GM19324 (cell line): ENCODE measurements around the gene MAPK4.
A peak's percentile ranks its signal among the peaks of the same experiment; 100 is the strongest.
"Not testable (repeated sequence)": the region's sequence is repeated elsewhere in the genome, so short reads cannot be mapped to it uniquely, and the experiment has no call there.

ENCODE experiments used
- ATAC-seq: cut with Tn5 transposase; IDR thresholded peaks from one replicate; pipeline ENCODE4 v1.9.1; 2021; ENCODE audit warnings: mild to moderate bottlenecking, moderate library complexity; ENCODE audit not compliant: unreplicated experiment, low FRiP score

Gene MAPK4

GRCh38 chr18:50675043-50675442 is 115.2 kb downstream of the MAPK4 start:
- ATAC-seq: no peak

- no peak for ATAC-seq
Observed at GRCh38 chr18:50678651-50679050, 118.8 kb downstream of the MAPK4 start.

GRCh38 chr18:50679056-50679455 is 119.2 kb downstream of the MAPK4 start:
- ATAC-seq: no peak

GRCh38 chr18:50679656-50680055 is 119.8 kb downstream of the MAPK4 start:
- ATAC-seq: no peak

- no peak for ATAC-seq
Observed at GRCh38 chr18:50680966-50681365, 121.1 kb downstream of the MAPK4 start.

- no peak for ATAC-seq
Observed at GRCh38 chr18:50682852-50683251, 123.0 kb downstream of the MAPK4 start.

GRCh38 chr18:50686409-50686808 is 126.5 kb downstream of the MAPK4 start:
- ATAC-seq: no peak

GRCh38 chr18:50687491-50687890 is 127.6 kb downstream of the MAPK4 start:
- no peak for ATAC-seq

GRCh38 chr18:50689578-50689977 is 129.7 kb downstream of the MAPK4 start:
- ATAC-seq: no peak

- no peak for ATAC-seq
Observed at GRCh38 chr18:50694147-50694546, 134.3 kb downstream of the MAPK4 start.

GRCh38 chr18:50695431-50696176 is 135.7 kb downstream of the MAPK4 start:
- ATAC-seq: no peak

- ATAC-seq: no peak
Observed at GRCh38 chr18:50696436-50696835, 136.5 kb downstream of the MAPK4 start.

GRCh38 chr18:50696929-50697328 is 137.0 kb downstream of the MAPK4 start:
- ATAC-seq: peak; percentile 40

GRCh38 chr18:50697509-50697908 is 137.6 kb downstream of the MAPK4 start:
- peak; percentile 29 for ATAC-seq

GRCh38 chr18:50700245-50701165 is 140.6 kb downstream of the MAPK4 start:
- ATAC-seq: no peak

- ATAC-seq: no peak
Observed at GRCh38 chr18:50704357-50704940, 144.6 kb downstream of the MAPK4 start.

GRCh38 chr18:50706199-50706598 is 146.3 kb downstream of the MAPK4 start:
- ATAC-seq: no peak

GRCh38 chr18:50706651-50707050 is 146.8 kb downstream of the MAPK4 start:
- ATAC-seq: no peak

- ATAC-seq: not testable (repeated sequence)
Observed at GRCh38 chr18:50707297-50707696, 147.4 kb downstream of the MAPK4 start.

- no peak for ATAC-seq
Observed at GRCh38 chr18:50707855-50708469, 148.1 kb downstream of the MAPK4 start.

- ATAC-seq: no peak
Observed at GRCh38 chr18:50709193-50709592, 149.3 kb downstream of the MAPK4 start.
